GM04504 (cell line): ENCODE results near the gene HOXD13.

Experiments
- DNase-seq: peaks from one replicate; pipeline ENCODE4 v3.0.0-alpha.2; 2012; ENCODE audit warnings: low read depth

Gene HOXD13

DNA sequence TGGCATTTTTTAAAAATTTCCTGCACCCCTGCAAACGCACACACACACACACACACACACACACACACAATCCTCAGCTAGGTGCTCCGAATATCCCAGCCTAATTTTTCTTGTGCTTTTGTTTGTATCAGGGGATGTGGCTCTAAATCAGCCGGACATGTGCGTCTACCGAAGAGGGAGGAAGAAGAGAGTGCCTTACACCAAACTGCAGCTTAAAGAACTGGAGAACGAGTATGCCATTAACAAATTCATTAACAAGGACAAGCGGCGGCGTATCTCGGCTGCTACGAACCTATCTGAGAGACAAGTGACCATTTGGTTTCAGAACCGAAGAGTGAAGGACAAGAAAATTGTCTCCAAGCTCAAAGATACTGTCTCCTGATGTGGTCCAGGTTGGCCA is 1.8 kb downstream of the HOXD13 start:
- DNase-seq = no peak

DNA sequence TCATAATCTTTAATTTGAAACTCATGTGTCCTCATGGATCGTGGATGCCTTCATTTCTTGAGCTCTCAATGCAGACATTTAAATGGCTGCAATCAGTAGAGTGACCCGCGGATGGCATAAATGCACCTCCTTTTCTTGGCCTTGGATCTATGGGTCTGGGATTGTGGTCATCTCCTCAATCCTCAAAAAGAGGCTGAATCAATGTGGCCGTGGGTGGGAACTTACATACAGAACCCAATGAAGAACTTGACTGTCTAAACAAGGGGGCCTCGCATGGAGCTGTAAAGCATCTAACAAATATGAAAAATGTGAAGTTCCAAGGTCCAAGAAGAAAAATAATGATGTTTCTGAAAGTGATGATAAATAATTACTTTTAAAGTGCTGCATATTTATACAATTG is 2.9 kb downstream of the HOXD13 start:
- DNase-seq = no peak

DNA sequence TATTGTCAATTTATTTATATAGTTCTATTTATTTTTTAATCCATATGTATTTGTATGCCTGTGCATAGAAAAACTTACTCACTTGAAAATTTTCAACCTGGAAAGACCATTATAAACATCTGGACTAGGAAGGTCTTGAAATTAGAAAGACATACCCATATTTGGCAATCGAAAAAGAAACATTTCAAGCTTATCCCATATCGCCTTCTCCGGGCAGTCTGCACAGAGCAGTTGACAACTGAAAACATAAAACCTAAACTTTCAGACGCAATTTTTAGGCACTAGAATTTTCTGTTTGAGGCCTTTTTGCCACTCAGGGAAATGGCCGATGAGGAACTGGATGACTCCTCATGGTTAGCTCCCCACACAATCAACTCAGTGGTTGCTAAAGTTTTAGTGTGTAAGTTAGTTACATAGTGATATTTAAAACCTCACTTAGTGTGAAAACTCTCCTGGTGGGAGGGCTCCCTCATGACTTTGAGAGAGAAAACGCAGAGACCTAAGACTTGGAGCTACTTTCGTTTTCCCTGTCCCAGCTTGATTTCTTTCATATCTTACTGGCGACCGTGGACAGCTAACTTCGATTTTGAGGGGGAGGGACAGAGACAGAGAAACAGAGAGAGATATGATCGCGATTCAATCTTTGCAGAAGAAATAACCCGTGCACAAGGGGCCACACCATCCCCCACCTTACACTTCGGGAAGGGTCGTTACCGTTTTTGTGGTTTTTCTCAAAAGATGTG is 3.9 kb downstream of the HOXD13 start:
- no peak for DNase-seq

DNA sequence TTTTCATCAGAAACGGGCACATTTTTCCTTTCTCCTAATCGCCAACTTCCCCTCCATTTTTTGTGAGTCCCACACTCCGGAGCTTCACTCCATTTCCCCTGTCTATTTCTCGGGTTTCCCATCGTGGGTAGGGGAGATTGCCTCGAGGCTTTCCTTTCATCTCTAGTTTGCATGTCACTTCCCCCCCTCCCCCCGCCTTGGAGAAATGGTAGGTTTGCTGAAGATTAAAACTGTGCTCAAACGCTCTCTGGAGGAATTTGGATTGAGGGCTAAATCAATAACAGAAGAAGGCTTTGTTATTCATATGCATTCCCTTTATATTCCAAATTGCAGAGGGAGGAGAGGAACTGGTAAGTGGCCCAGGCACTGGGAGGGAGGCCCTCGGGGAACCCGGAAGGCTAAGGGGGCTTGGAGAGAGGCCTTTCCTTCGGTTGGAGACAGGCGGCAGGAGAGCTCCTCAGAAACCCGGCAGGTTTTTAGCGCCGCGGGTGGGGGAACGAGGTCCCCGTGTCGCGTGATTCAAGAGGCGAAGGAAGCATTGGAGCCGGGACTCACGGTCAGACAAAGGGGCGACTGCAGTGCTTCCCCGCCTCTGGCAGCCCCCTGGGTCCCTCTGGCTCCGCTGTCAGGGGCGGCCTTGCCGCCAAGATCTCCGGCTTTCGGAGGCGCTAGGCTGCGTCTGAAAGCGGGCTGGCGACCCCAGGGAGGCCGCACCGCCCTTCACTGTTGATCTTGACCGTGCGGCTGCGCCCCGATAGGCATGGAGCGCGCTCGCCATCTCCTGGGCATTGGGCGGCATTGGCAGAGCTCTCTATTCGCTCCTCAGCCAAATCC is 4.7 kb downstream of the HOXD13 start:
- no peak for DNase-seq

DNA sequence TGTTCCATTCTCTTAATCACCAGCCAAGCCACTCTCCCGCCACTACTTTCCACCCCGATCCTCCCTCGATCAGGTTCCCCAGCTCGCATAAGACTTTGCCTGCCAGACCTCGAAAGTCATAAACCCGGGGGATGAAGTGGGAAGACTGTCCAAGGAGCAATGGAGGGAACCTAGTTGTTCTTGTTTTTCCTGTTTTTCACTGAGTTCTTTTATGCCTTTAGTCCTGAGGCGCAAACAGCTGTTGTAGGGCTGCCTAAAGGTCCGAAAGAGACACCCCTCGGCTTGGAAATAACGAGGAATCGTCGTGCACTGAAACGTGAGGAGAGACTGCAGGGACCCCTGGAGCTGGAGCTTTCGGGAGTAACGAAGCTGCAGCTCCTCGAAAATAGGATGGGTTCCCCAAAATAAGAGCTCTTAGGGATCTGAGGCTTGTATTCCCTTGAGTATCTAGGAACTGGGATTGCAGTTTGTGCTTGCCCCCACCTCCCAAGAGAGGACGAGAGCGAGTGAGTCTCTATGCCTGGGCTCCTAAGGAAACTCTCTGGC is 5.4 kb downstream of the HOXD13 start:
- no peak for DNase-seq

DNA sequence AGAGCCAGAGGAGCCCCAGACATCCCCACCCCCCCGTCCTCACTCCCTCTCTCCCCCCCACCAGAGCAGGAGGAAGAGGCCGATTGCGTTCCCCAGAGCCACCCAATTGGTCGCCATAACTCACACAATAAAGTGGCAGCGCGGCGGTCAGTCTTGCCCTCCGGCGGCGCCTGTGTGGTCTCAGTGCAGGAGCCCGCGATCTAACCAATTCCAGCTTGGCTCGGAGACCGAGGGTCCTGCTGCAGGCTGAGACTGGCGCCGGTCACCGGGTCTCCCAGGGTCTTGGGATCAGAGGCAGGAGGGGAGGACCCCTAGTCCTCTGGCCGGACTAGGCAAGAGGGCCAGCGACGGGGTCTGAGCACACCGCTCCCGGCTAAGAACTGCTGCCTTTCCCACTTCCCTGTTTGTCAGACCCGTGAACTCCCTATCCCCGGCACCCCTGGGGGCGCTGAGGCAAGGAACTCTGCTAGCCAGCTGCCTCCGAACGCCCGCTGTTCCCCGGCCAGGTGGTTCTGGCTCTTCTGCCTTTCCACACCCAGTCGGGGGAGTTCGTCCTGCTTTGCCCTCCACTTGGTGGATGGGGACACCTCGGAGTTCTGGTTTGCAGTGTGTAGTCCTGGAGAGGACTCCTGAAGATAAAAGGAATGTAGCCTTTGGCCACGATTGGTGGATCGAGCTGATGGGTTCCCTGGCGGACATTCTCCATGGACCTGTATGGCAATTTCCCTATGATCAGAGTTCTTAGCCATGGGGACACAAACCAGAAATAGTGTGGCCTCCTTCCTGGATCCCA is 6.0 kb downstream of the HOXD13 start:
- DNase-seq = no peak

DNA sequence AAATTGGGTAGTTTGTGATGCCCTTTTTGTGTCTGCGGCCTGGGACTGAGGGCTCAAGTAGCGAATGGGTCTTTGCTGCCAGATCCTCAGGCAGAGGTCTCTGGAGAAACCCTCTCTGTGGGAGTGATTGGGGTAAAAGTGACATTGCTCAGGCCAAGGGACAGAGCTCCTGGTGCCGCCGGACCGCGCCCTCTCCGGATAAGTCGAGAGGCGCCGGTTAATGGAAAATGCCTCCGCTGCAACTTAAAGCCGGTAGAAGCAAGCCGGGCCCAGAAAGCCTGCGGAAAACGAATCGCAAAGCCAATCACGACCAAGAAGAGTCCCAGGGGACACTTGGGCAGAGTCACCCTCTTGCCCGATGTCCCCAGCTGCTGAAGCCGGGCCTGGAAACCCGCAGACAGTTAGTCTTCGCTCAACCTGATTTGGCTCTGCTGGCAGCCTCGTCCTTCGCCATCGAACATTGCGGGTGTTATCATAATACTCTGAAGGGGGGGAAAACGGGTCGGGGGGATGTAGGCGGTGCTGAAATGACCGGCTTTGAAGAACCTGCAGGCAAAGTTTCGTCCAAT is 6.7 kb downstream of the HOXD13 start:
- DNase-seq = no peak

GRCh38 chr2:176099728-176100546 is 7.4 kb downstream of the HOXD13 start, which contains the start of gene HOXD12:
TSS of gene HOXD12 (plus strand) at chr2:176099795. CDS start at chr2:176099802, 7 bp downstream.
- no peak for DNase-seq

GRCh38 chr2:176100547-176101140 is 8.1 kb downstream of the HOXD13 start:
- DNase-seq = no peak

DNA sequence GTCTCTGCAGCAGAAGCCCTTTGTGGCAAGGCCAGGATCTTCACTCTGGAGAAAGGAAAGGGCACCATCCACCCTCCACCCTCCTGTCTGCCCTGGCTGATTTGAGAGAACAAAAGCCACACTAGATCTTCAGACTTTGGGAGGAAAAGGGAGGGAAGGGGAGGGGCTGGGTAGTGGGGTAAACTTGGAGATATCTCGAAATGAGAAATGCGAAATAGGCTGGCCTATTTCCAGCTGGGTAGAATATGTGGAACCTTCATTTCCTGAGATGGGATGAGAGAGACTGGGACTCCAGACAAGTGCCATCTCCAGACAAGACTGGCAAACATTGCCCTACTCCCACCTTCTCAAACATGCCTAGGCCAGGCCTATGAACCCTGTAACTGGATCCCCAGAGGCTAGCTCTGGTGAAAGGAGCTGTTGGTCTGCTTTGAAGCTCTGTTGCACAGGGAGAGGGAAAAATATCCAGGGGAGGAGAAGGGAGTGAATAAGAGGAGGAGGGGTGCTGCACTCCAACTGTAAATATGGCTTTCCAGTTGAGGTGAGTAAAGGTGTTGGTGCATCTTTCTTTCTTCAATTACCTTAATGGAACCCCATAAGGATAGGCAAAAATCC is 8.8 kb downstream of the HOXD13 start:
- no peak for DNase-seq

GRCh38 chr2:176101842-176102241 is 9.3 kb downstream of the HOXD13 start:
- DNase-seq = no peak

GRCh38 chr2:176102309-176102866 is 9.9 kb downstream of the HOXD13 start:
- no peak for DNase-seq

DNA sequence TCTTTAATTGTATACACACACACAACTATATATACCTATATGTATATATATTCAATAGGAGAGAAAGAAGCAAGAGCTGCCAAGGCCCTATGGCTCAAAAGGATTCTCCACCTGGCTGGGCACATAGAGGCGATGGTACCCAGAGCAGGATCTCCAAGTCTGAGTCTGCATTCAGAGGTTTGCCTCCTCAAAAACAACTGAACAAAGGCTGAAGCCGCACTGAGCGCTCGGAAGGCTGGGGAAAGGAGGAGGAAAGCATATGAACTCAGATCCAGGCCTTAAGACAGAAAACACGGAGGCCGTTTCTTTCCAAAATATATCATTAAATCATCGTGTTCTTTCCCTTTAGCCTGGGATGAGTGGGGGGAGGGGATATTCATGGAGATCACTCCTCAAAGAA is 10.7 kb downstream of the HOXD13 start:
- no peak for DNase-seq

GRCh38 chr2:176103742-176104315 is 11.3 kb downstream of the HOXD13 start:
- DNase-seq = no peak

- DNase-seq = peak; percentile 46
Observed at GRCh38 chr2:176104316-176105077, 12.0 kb downstream of the HOXD13 start.

DNA sequence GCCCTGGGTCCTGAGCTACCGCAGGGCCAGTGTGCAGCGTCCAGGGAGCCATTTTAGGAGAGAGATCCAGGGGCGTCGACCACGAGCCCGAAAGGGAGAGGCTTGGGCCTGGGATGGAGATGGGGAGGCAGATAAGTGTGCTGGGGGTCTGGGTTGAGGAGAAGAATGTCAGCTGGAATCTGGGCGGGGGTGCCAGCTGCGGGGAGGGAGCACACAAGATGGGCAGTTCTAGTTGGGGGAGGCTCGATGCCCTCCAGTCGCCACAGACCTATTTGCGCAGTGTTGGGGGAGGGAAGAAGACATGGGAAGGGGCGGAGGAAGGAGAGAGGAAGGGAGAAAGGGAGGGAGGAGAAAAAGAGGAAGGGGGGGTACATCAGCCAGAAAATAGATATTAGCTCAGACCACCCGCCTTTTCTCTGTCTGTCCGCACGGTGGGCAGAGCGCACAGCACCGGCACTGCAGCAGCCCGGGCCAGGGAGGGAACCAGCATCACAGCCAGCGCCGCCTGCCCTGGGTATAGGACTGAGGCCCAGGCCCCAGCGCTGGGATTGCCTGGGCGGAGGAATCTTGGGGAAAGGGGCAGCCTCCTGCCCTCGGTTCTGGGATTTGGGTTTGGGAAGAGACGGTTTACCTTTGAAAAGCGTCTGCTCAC is 12.7 kb downstream of the HOXD13 start:
- DNase-seq = no peak

- DNase-seq = no peak
Observed at GRCh38 chr2:176105730-176106580, 13.4 kb downstream of the HOXD13 start.
